NT2/D1 (cell line): ENCODE measurements around the gene PRKG1.

ENCODE experiments used
- DNase-seq: peaks from one replicate; pipeline ENCODE4 v3.0.0-alpha.2; 2011; ENCODE audit warnings: low read depth, low spot score
- H3K27me3 ChIP-seq: 2 replicates; pipeline ENCODE4 v1.6.0; 2011; ENCODE audit warnings: mild to moderate bottlenecking; ENCODE audit not compliant: insufficient read length, insufficient read depth
- H3K36me3 ChIP-seq: 2 replicates; pipeline ENCODE4 v1.6.1; 2011; ENCODE audit warnings: mild to moderate bottlenecking, low read length, mixed read lengths; ENCODE audit not compliant: insufficient read depth, insufficient read length
- H3K4me1 ChIP-seq: 2 replicates; pipeline ENCODE4 v1.5.1; 2011; ENCODE audit not compliant: insufficient read depth, insufficient read length
- H3K4me3 ChIP-seq: 2 replicates; pipeline ENCODE4 v1.5.1; 2011; ENCODE audit warnings: low read depth; ENCODE audit not compliant: insufficient read length
- H3K9ac ChIP-seq: 2 replicates; pipeline ENCODE4 v1.6.0; 2011; ENCODE audit warnings: low read depth; ENCODE audit not compliant: insufficient read length
- H3K9me3 ChIP-seq: 2 replicates; pipeline ENCODE4 v1.5.1; 2011; ENCODE audit warnings: mild to moderate bottlenecking, low read length; ENCODE audit not compliant: insufficient read depth
- SUZ12 ChIP-seq: IDR thresholded peaks from 2 replicates; pipeline ENCODE4 v1.6.1; 2011; ENCODE audit not compliant: insufficient read length, insufficient read depth; ENCODE audit errors: extremely low read depth
- YY1 ChIP-seq: IDR thresholded peaks from 2 replicates; pipeline ENCODE4 v1.6.1; 2011; ENCODE audit not compliant: insufficient read length, insufficient read depth
- ZNF274 ChIP-seq: IDR thresholded peaks from 2 replicates; pipeline ENCODE4 v1.6.1; 2011; ENCODE audit warnings: mild to moderate bottlenecking, low read depth, low read length

The PRKG1 gene

DNA sequence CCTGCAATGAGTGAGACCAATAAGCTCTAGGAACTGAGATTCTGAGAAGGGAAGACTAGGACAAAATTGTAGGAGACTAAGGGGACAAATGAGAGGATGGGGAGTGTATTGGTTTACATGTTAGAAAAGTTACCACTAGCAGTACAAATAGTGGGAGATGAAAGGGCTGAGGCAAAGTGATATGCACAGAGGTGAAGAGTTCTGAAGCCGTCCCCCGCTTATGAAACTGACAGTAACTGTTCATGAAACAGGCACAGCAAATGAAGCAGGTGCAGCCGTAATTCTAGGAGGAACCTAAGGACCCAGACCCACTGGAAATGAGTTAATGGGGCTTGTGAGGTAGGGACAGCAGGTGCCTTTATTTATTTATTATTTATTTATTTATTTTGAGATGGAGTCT lies 211.3 kb downstream of the PRKG1 start:
- Histone ChIP-seq H3K9me3 (no peaks in the 10 kb centered on the region), H3K4me1 (no peaks in the 10 kb centered on the region), H3K9ac (no peak overlapping the region), H3K27me3 (no peaks in the 10 kb centered on the region), H3K36me3 (no peaks in the 10 kb centered on the region), H3K4me3 (no peak overlapping the region)
- no peak for DNase-seq
- TF ChIP-seq ZNF274 = no peak
- TF ChIP-seq SUZ12 = no peak
- no peak for TF ChIP-seq YY1

DNA sequence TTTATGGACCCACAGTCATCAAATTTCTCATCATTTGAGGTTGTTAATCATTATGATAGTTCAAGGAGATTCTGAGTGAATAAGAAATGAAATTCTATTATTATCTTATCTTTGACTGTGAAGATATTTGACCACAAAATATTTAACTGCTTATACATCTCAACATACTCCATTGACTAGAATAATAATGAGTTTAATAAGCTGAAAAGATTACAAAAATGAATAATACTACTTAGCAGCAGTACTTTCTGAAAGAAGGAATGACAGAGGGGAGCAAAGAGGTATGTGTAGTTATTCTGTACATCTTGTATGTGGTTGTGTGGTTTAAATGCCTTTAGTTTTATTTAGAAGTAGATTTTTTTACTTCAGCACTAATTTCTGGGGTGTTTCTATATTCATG lies 214.2 kb downstream of the PRKG1 start:
- no peaks in the 10 kb centered on the region for H3K4me1 ChIP-seq
- no peak for DNase-seq
- TF ChIP-seq SUZ12 (no peak), ZNF274 (no peak), YY1 (no peak)

DNA sequence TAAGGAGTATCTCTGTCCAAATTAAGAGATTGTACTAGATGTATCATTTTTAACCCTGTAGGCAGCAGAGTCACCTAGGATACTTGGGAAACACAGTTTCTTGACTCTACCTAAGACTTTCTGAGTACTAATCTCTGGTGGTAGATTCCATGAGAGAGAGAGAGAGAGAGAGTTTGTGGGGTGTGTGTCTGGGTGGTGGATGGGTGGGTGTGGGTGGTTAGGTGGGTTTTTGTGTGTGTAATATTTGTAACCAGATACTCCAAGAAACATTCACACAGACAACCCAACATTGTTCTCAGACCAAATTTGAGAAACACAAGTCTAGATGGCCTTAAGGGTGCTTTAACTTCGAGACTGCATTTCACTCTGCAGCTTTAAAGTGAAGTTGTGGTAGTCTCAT lies 215.2 kb downstream of the PRKG1 start:
- Histone ChIP-seq H3K9ac (no peak overlapping the region), H3K27me3 (no peaks in the 10 kb centered on the region), H3K9me3 (no peaks in the 10 kb centered on the region), H3K36me3 (no peaks in the 10 kb centered on the region), H3K4me1 (no peaks in the 10 kb centered on the region), H3K4me3 (no peak overlapping the region)
- no peak for DNase-seq
- TF ChIP-seq SUZ12 (no peak), YY1 (no peak), ZNF274 (no peak)

More for the DNA sequence above, 214.2 kb downstream of the PRKG1 start:
- no peaks in the 10 kb centered on the region for H3K36me3 ChIP-seq
- no peaks in the 10 kb centered on the region for H3K27me3 ChIP-seq
- H3K9me3 ChIP-seq = no peaks in the 10 kb centered on the region
- H3K9ac ChIP-seq = no peak overlapping the region
- H3K4me3 ChIP-seq = no peak overlapping the region

- TF ChIP-seq YY1 (no peak), ZNF274 (no peak), SUZ12 (no peak)
- no peaks in the 10 kb centered on the region for H3K27me3 ChIP-seq
- H3K4me1 ChIP-seq = no peaks in the 10 kb centered on the region
- H3K36me3 ChIP-seq = no peaks in the 10 kb centered on the region
- no peaks in the 10 kb centered on the region for H3K9me3 ChIP-seq
- no peak overlapping the region for H3K9ac ChIP-seq
- DNase-seq = no peak
- H3K4me3 ChIP-seq = no peak overlapping the region
These were observed 217.7 kb downstream of the PRKG1 start for GRCh38 chr10:51291961-51292360.

- Histone ChIP-seq H3K36me3 (no peaks in the 10 kb centered on the region), H3K9me3 (no peaks in the 10 kb centered on the region), H3K27me3 (no peaks in the 10 kb centered on the region), H3K9ac (no peak overlapping the region), H3K4me3 (no peak overlapping the region), H3K4me1 (no peaks in the 10 kb centered on the region)
- TF ChIP-seq SUZ12 (no peak), ZNF274 (no peak)
- no peak for DNase-seq
These were observed 223.2 kb downstream of the PRKG1 start for GRCh38 chr10:51297438-51297837.

- H3K27me3 ChIP-seq = no peaks in the 10 kb centered on the region
- no peaks in the 10 kb centered on the region for H3K36me3 ChIP-seq
- no peak overlapping the region for H3K4me3 ChIP-seq
- DNase-seq = no peak
- no peak for TF ChIP-seq SUZ12
- TF ChIP-seq ZNF274 = no peak
- no peak for TF ChIP-seq YY1
- no peaks in the 10 kb centered on the region for H3K9me3 ChIP-seq
- no peak overlapping the region for H3K9ac ChIP-seq
- H3K4me1 ChIP-seq = no peaks in the 10 kb centered on the region
These were observed 226.5 kb downstream of the PRKG1 start for GRCh38 chr10:51300617-51301304.

GRCh38 chr10:51301644-51302043 lies 227.4 kb downstream of the PRKG1 start:
- Histone ChIP-seq H3K4me1 (no peaks in the 10 kb centered on the region), H3K9ac (no peak overlapping the region), H3K9me3 (no peaks in the 10 kb centered on the region), H3K27me3 (no peaks in the 10 kb centered on the region), H3K4me3 (no peak overlapping the region), H3K36me3 (no peaks in the 10 kb centered on the region)
- DNase-seq = no peak
- no peak for TF ChIP-seq YY1
- TF ChIP-seq SUZ12 = no peak
- TF ChIP-seq ZNF274 = no peak
